Right hindlimb (tissue), 1 donor: ENCODE results near the gene LMCD1.
A peak's percentile ranks its signal among the peaks of the same experiment; 100 is the strongest.

Experiments used
- DNase-seq: peaks from one replicate; pipeline ENCODE4 v3.0.0-alpha.2; 2018

Gene LMCD1

DNA sequence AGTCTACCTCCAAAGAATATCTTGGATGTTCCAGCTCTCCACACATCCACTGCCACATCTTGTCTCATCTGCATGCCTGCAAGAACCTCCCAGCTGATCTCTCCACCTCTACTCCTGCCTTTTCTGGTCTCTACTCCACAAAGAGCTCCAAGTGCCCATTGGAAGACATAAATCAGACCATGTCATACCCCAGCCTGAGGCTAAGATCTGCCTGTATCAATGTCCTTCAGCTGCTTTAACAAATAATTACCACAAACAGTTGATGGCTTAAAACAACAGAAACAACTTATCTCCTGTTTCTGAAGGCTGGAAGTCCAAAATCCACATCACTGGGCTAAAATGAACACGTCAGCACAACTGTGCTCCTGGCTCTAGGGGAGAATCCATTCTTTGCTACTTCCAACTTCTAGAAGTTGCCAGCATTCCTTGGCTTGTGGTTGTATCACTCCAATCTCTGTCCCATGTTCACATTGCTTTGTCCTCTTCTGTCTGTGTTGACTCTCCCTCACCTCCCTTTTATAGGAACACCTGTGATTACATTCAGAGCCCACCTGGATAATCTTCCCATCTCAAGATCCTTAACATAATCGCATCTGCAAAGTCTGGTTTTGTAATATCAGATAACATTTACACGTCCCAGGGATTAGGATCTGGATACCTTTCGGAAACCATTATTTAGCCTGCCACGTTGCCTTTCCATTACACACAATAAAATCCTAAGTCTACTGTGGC is 17.0 kb upstream of the LMCD1 start:
- no peak for DNase-seq

DNA sequence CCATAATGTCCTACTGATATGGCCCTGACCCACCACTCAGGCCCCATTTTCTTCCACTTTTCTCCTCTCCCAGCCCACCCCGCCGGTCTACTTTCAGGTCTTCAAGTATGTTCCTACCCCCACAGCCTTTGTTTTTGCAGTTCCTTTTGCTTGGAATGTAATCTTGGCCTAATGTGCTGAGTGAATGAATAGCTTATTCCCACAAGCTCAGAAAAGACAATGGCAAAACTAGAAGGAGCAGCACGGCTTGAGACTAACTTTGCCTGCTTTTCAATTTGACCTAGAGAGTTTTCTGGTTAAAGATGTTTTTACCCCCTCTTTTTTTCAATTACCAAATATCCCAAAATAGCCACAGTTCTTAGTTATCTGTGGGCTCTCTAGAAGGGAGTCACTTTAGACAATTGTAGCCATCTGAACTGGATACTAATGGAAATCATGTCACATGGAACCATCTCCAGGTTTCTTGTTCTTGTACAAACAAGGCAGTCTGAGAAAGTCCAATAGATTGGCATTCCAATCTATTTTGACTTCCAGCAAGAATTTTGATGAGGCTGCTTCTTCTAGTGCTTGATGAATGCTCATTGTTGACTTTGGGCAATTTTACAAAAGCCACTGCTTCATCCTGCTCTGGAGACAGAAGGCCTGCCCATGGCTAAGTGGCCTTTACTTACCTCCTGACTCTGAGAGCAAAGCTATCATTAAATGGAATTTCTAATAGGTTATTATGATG is 16.3 kb upstream of the LMCD1 start:
- no peak for DNase-seq

DNA sequence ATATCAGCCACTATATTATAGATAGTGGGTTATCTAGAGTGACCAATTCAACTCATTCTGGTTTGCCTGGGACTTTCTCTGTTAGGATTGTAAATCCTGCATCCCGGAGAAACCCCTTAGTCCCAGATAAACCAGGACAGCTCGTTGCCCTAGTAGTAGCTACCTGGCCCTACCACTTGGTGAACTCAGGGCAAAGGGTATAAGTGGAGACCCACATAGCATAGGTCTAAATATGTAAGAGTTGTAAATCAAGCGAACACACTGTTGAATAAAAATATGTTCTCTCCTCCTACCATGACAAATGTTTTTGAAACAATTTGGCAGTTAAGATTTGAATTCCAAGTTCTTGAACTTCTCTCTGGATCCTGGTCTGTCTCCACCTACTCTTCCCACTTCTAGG is 15.7 kb upstream of the LMCD1 start:
- no peak for DNase-seq

DNA sequence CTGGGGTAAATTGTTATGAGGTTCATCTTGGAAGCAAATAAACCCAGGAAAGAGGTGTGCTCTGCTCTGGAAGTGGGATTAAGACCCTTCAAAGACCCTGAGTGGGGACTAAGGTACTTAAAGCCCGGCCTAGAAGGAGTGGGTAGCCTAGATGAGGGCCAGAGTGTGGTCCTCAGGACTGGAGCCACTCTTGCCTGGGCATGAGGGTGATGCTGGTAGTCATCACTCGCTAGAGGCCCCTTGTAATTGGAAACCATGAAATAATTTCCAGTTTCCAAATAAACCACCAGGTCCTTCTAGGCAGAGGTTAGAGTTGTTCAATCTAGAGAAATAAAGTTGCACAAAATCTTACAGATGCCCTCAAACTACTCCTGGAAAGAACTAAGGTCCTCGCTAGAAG is 15.2 kb upstream of the LMCD1 start:
- DNase-seq = no peak

DNA sequence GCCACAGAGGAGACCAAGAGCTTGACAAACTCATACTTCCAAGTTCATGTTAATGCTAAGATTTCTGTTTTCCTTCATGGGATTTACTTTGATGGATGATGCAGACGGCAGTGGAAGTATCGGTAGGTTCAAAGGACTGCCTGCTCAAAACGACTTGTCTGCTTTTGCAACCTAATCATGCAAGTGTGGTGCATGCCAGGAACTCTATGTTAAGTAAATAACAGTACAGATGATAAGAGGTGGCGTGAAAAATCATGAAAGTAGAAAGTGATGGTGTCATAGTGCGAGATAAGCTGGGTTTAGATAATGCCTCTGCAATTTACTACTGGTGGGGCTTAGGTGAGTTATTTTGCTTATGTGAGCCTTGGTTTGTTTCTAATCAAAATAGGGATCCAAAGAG is 14.7 kb upstream of the LMCD1 start:
- no peak for DNase-seq

DNA sequence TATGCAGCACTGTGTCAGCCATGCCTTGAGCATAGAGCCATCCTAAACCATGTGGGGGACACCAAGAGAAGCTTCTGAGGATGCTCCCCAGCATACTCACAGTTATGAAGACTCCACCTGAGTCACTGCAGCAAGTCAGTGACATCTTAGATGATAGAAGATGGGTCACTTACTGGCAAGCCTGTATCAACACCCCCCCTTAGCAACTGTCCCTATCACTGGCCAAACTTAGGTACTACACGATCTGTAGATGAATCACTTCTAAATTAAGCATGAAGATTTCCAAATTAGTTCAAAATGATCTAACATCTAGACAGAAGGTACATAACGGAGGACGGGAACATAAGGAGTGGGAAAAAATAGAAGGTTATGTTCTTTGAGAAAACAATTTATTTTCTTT is 13.2 kb upstream of the LMCD1 start:
- no peak for DNase-seq

DNA sequence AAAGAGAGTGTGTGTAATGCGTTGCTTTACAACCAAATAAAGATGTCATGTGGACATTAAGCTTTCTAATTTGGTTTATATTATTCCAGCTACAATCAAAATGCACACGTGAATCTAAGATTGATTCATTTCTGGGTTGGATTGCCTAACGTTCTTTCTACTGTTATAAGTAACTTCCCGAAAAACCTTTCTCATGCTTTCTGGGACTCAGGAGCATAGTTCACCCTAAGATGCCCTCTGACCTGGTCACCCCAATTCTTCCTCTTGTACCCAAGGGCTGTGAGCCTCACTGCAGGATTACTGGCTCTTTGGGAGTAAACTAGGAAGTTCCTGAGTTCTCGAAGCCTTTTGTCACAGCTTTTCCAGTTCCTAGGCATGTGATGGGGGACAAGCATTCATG is 12.7 kb upstream of the LMCD1 start:
- DNase-seq = no peak

DNA sequence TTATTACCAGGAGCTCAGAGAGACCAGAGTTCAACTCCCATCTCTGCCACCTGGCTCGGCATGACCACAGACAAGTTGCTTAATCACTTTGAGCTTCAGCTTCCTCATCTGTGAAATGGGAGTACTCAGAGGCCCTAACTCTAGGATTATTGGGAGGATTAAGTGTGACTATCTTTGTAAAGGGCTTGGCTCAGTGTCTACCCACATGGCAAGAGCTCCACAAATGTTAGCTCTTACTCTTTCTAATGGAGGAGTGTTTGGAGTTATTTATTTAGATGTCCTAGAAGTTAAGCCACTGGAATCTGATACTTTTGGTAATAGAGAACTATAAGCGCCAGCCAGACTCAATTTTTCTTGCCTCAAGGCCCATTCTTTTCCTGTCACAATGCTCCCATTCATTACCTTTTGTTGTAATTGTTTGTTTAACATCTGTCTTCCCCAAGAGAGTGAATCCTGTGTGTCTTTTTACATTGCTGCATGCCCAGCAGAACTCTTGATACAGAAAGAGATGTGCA is 12.3 kb upstream of the LMCD1 start:
- DNase-seq = no peak

DNA sequence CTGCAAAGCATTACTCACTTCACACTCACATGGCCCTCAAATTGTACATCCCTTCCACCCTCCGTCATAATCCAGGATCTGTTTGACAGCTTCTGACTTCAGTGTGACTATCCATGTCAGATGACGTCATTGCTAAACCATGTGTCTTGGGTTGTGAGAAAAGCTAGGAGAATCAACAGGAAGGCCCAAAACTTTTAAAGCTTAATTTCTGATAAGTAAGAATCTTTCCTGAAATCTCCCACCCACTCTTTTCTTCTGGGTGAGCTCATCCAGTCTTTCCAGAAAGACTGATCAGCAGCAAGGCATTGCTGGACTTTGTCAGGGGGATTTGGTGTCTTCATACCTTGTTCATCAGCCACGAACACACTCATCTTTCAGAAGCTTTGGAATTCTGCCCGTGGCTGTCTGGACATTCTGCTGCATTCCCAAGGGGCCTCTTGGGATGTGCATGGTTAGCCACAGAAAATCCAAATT is 11.5 kb upstream of the LMCD1 start:
- DNase-seq = no peak

DNA sequence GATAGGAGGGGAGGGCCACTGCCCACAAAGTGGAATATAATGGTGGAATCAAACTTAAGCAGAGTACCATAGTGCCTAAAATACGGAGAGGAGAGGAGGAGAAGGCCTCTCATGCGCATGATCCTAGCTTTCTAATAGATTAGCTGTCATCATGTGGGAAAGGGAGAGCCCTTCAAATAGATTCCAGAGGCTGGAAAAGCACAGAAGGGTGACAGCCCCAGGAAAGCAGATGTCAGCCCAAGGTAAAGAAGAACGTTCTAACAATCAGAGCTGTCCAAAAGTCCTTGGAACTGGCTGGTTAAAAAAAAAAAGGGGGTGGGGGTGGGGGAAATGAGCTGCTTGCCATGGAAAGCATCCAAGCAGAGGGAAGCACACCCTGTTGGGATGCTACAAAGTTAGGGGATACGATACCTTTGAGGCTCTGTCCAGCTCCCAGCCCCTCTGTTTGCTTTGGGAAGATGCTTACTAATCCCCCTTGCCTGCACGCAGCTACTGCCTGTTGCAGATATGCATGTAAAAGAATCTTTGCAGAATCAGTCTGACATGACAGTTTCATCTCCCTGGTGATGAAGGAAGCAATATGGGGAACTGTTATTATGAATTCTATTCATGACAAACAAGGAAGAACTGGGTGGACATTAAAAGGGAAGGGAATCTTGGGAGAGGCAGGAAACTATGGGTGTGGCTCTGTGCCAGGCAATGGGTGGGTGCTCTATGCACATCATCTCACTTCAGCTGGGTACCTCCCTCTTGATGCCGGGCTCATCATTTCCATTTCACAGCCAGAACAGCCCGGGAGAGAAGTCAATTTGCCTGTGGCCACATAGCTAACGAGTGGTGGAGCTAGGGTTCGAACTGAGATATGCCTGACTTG is 10.1 kb upstream of the LMCD1 start:
- DNase-seq = no peak

DNA sequence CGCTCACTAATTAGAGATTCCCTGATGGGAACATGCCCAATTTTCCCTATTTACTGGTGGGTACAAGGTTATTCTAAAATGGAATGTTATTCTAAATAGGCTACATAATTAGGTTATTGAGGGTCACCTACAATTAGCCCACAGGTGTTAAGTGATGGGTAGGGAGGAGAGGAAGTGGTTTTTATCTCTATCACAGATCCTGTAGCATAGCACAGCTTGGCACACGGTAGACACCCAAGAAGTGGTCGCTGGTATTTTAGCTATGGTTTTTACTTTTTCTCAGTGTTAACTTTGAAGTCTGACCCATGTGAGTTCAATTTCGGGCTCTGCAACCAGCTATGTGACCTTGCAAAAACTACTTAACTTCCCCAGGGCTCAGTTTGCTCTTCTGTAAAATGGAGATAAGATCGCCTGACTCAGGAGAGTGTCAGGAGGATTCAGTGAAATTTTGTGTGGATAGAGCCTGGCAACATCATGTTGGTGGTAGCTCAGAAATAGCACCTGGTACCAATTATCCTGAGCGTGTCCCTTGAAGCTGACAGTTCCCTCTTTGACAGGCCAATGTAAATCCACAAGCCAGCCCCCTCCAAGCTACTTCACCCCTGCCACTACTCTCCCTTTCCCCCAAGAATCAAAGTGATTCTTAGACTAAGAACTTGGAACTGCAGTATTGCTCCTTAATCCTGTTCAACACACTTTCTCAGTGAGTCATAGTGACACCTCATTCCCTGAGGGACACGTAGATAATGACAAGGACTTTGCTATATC is 8.7 kb upstream of the LMCD1 start:
- DNase-seq = no peak

DNA sequence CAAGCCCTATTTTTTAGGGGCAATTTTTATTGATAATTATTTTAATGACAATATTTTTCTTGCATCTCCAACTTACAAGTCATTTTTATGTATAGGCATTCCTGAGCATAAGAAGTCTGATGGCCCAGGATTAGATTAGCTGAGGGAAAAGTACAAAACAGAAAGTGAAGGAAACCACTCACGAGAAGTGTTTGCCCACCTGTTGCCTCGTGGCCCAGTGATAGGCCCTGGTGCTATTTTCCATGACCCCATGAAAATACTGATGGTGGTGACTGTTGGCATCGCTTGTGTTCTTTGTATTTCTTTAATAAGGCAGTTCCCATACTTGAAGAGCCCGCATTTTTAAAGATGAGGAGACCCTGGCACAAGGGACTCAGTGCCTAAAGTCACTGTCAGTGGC is 7.9 kb upstream of the LMCD1 start:
- no peak for DNase-seq

DNA sequence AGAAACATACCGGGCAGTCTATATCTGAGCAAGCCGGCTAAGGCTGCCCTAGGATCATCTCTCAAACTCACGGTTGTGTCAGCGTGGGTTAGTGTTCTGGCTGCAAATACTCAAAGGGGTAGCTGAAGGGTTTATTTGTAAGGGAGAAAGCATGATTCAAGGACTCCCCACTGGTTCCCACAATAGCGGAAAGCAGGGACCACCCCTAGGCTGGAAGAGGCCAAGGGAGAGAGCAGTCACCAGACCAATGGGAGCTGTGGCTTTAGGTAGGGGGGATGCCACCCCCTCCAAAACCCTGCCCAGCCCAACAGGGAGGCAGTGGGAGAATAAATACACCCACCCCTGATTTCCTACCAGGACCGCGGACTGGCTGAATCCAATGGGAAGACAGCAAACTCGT is 7.3 kb upstream of the LMCD1 start:
- DNase-seq = no peak

DNA sequence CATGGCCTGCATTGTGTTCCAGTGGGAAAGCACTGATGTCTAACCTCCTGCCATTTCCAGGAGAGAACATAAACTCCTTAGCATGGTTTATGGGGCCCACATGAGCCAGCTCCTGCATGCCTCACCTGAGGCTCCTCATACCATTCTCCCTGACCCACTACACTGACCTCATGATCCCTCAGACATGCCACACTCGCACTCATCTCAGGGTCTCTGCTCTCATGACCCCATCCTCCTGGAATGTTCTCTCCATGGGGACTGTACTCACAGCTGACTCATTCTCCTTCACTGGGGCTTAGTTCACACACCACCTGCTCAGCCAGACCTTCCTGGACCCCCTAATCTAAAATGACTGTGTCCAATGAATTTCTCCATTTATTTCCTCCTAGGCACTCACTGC is 4.0 kb upstream of the LMCD1 start:
- DNase-seq = no peak

DNA sequence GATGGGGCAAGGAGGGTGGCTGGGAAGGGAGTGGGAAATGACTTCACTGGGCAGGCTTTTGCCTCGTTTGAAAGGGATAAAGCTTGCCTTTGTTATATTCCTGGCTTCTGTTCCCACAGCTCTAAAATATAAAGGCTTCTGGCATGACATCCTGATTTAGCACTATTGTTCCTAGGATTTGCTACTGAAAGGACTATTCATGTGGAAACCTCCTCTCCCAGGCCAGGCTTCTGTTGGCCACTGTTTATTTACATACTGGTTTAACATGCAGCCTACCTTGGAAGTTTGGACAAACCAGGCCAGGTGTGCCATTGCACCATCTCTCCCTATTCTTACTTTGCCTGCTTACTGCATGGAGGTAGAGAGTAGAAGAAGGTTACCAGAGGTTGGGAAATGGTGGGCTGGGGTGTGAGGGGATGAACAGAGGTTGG is 2.4 kb upstream of the LMCD1 start:
- DNase-seq = no peak

DNA sequence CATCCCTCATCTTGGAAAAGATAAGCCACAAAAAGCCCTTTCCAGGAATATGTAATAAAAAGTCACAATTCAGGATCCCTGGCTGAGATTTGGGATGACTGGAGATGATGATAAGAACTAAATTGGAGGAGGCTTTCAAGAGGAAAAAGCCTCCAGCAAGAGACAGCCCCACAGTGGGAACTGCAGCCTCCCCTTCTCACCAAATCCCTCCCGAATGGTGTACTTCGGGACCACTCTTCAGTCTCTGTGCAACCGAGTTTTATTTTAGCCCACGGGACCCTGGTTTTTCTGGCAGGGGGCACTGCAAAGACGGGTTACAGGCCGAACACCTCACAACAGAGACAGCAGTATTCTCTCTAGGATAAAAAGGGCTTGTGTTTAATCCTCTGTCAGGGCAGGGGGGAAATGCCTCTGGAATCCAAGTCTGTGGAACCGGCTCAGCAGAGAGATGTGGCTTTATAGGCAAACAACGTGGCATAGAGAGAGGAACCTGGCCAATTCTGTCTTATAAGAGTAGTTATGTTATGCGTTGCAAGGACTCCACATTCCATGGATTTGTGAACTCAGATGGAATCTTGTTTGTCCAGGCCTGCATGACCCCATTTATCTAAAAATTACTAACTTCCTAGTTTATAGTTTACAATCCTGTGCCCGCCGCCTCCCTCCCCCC is 1.2 kb upstream of the LMCD1 start:
- peak; percentile 62 for DNase-seq

DNA sequence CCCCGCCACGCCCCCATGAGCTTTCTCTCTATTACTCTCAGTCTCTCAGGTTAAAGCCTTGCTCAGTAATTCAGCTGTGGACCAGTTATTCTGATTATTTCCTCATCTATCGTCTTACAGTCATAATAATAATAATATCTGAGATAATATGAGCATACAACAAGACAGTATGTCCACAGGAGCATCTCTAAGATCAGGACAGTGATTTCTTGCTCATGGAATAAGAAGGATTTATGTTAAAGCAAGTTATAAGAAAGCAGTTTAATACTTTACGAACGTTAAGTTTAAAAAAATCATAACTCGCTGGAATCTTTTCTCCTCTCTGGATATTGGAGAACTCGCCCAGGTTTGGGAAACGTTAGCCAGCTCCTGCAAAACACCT is 643 bp upstream of the LMCD1 start:
- no peak for DNase-seq

DNA sequence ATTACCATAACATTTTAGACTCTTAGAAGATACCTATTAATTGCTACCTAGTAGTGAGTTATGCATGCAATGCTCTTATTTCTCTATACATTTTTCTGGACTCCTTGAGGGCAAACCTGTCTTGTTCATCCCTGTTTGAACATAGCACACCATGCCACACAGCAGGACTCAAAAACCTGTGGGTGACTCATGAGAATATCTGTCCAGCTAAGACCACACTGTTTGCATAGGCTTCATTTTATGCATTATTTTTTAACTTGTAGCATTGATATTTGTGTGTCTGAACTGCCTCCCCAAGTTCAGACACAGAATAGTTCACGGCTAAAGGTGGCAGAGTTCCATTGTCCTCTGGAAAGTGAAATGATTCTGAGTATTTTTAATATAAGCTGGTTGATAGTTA is 1.8 kb downstream of the LMCD1 start:
- no peak for DNase-seq

DNA sequence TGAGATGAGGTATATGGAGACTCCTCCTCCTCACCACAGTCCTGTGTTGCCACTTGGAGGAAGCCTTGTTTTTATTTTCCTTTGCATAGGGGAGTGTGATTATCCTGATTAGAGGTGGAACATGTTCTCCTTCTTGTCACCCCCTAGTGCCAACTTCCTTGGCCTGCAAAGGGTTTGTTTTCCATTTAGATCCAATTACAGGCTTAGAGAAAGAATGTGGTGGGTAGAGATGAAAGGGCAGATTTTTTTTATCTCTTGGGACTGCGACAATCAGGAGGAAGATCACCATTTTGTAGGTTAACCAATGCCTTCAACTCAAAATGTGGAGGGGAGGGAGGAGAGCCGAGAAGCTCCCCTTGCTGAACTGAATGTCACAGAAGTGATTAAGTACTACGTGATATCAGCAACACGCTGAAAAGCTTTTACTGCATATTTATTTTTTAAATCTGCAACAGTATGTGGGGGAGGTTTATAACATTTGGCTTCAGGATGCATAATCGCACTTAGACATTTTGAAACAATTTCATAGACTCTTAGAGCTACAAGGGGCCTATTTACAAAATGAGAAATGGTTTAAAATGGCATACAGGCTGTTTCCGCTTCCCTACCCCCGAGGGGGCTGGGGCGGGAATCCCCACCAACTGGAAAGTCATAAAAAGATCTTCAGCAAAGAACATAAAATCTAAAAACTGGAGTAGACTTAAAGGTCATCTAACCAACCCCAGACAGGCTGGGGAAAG is 2.4 kb downstream of the LMCD1 start:
- peak; percentile 66 for DNase-seq

DNA sequence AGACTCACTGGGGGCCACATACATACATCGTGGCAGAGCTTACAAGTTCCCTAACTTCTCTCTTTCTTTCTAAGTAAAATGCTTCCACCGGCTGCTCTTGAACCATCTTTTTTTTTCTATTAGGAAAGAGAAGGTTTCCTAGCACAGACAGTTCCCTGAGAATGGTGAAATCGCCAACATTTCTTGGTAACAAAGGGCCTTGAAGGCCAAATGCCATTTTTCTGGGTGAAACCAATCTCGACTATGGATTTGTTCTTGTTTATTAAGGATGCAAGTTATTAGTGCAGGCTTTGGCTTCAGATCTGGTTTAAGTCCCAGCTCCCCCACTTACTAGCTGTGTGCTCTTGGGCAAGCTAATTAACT is 3.0 kb downstream of the LMCD1 start:
- no peak for DNase-seq

DNA sequence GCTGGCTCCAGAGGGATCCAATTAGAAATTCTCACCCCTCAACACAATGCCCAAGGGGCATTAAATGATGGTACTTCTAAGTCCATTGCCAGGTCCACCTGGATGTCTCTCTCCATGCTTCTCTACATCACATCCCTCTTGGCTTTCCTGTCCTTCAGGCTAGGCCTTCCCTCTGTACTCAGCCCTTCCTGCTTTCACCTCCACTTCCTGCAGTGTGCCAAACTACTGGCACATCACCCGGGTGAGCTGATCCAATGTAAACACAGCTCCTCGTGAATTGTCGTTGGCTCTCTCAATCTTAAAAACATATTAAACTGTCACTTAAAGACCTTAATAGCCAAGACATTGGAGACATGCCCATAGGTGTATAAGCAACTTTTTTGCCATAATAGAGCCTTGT is 4.0 kb downstream of the LMCD1 start:
- peak; percentile 41 for DNase-seq
